Uterus (tissue), 2 donors: ENCODE measurements around the gene COL8A1.

Experiments
- CTCF ChIP-seq, 4 experiments: fragments of 200-600 bp in 2 of 4; fragments of 450-650 bp in 2 of 4; sonication (generic) in 2 of 4; IDR thresholded peaks; one replicate each; pipeline ENCODE4 v1.5.1; 2016 to 2019; ENCODE audit warnings: antibody characterized with exemption in 4 of 4, mild to moderate bottlenecking in 2 of 4, moderate library complexity in 1 of 4
- POLR2A ChIP-seq, 2 donors: fragments of 450-650 bp; IDR thresholded peaks; one replicate each; pipeline ENCODE4 v1.6.1; 2016; ENCODE audit warnings: antibody characterized with exemption in 2 of 2, mild to moderate bottlenecking in 1 of 2, moderate library complexity in 1 of 2

GRCh38 chr3:99711351-99711750 is 73.0 kb downstream of the COL8A1 start:
- no peak for TF ChIP-seq CTCF (IDR thresholded peaks at IDR 0.05)
- TF ChIP-seq POLR2A (IDR thresholded peaks at IDR 0.05): no peak
